ENCODE results near the gene SH2D3A.

SH2D3A gene

DNA sequence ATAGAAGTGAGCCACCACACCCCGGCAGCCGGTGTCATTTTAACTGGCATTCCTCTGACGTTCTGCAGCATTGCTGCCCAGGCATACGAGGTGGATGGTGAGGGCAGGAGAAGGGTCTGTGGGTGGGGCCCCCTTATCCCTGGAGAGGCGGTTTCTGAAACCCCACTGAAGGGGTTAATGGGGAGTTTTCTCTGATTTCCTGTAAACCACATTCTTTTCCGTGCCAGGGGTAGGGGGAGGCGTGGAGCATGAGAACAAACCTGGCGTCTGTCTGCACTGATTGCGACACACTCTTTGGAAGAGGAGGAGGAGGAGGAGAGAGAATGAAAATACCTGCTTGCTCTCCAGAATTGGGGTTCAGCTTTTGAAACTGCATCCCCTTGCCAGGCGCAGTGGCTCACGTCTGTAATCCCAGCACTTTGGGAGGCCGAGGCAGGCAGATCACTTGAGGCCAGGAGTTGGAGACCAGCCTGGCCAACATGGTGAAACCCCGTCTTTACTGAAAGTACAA, 44.1 kb downstream of the SH2D3A start:
- Histone ChIP-seq H3K4me3 (peak overlapping the region; percentile 42), H3K27ac (peak overlapping the region in 1 of 2 donors; percentile 70)
- TF ChIP-seq, protein P1, sequence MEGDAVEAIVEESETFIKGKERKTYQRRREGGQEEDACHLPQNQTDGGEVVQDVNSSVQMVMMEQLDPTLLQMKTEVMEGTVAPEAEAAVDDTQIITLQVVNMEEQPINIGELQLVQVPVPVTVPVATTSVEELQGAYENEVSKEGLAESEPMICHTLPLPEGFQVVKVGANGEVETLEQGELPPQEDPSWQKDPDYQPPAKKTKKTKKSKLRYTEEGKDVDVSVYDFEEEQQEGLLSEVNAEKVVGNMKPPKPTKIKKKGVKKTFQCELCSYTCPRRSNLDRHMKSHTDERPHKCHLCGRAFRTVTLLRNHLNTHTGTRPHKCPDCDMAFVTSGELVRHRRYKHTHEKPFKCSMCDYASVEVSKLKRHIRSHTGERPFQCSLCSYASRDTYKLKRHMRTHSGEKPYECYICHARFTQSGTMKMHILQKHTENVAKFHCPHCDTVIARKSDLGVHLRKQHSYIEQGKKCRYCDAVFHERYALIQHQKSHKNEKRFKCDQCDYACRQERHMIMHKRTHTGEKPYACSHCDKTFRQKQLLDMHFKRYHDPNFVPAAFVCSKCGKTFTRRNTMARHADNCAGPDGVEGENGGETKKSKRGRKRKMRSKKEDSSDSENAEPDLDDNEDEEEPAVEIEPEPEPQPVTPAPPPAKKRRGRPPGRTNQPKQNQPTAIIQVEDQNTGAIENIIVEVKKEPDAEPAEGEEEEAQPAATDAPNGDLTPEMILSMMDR (IDR thresholded peaks at IDR 0.05), result no peak
- no peak for DNase-seq (ENCODE audit: low spot score)

GRCh38 chr19:6721773-6722172, 45.5 kb downstream of the SH2D3A start:
- DNase-seq (ENCODE audit: low spot score), result no peak
- Histone ChIP-seq H3K27ac (no peak overlapping the region), H3K4me3 (no peak overlapping the region)
- TF ChIP-seq, protein P1 (IDR thresholded peaks at IDR 0.05), result no peak

DNA sequence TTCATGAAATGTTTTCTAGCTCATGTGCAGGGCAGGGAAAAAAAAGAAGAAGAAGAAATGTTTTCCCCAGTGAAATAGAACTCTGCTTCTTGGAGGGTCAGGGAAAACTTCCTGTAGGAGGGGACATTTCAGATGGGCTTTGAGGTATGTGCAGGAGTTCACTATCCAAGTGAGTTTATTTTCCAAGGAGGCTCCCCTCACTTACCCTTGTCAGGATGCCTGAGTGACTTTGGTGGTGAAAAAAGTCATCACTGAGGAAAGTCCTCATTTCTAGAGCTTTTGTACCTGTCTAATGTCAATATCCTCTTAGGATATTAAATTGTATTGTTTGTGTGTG, 46.1 kb downstream of the SH2D3A start:
- no peak for DNase-seq (ENCODE audit: low spot score)
- TF ChIP-seq, protein P1 (IDR thresholded peaks at IDR 0.05), result no peak
- no peak overlapping the region for H3K4me3 ChIP-seq
- no peak overlapping the region for H3K27ac ChIP-seq

GRCh38 chr19:6720369-6721137, 46.7 kb downstream of the SH2D3A start, which contains the start of gene C3:
Gene C3, minus strand, starts transcription at chr19:6720650. Its CDS starts 61 bp downstream, at chr19:6720589.
- peak within 1 kb of the TSS; percentile 48 for H3K4me3 ChIP-seq
- DNase-seq (ENCODE audit: low spot score), result peak; percentile 87
- H3K27ac ChIP-seq, result peak within 1 kb of the TSS in 1 of 2 donors; percentile 47
- TF ChIP-seq, protein P1 (IDR thresholded peaks at IDR 0.05), result no peak

DNA sequence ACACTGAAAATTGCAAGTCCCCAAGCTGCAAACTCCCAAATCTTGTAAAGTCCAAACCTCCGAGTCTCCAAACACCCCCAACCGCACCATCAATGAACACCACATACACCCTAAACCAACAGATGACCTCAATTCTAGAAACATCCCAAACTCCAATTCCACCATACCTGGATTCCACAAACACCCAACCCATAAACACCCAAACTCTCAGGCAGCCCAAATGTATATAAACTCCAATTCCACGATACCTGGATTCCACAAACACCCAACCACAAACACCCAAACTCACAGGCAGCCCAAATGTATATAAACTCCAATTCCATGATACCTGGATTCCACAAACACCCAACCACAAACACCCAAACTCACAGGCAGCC, 47.3 kb downstream of the SH2D3A start:
- no peak for DNase-seq (ENCODE audit: low spot score)
- TF ChIP-seq, protein P1 (IDR thresholded peaks at IDR 0.05), result no peak
- Histone ChIP-seq H3K4me3 (peak overlapping the region; percentile 48), H3K27ac (peak overlapping the region in 1 of 2 donors; percentile 47)

- no peak for DNase-seq (ENCODE audit: low spot score)
- peak overlapping the region in 1 of 2 donors; percentile 17 for H3K27ac ChIP-seq
- TF ChIP-seq, protein P1 (IDR thresholded peaks at IDR 0.05), result no peak
- H3K4me3 ChIP-seq, result peak overlapping the region; percentile 48
These were observed 47.7 kb downstream of the SH2D3A start for GRCh38 chr19:6719540-6719861.
